Fibroblast of the aortic adventitia (primary cell): ENCODE results near the gene S100A5. TPM values are rescaled to one million over a fixed set of nuclear protein-coding genes. Genes with fewer than 3 reads are reported as not detected.

Experiments
- DNase-seq: peaks from one replicate; pipeline ENCODE4 v3.0.0-alpha.2; 2010; ENCODE audit warnings: low read depth
- H3K4me3 ChIP-seq: 2 replicates; pipeline ENCODE4 v1.5.1; 2011; ENCODE audit warnings: low read depth, mild to moderate bottlenecking, control low read depth, low read length, moderate library complexity
- total RNA-seq: library from RNA; depleted of rRNA; stranded (reverse); fragments of >200 nt; gene quantifications from 2 replicates; pipeline ENCODE4 v1.2.3, GENCODE V29; 2012; ENCODE audit warnings: low replicate concordance
- TF ChIP-seq, protein P1 (sequence below): IDR thresholded peaks from 2 replicates; pipeline ENCODE4 v1.5.1; 2011; ENCODE audit warnings: mild to moderate bottlenecking, low read length, control low read depth, inconsistent platforms; ENCODE audit not compliant: insufficient read depth

Gene S100A5
- total RNA-seq, 1 donor: 0.99 TPM

DNA sequence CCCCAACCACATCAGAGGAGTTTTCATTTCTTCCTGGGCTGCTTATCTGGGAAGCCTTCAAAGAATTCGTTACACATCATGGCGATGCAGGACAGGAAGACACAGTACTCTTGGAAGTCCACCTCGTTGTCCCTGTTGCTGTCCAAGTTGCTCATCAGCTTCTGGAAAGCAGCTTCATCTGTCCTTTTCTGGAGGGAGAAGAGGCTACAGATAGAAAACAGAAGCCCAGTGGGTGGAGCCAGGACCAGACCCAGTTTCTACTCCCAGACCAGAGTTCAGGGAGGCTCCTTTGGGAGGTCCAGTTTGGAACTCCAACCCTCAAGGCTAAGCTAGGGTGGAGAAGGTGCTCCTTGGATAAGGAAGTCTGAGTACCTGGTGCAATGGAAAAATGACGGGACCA lies 3.0 kb upstream of the S100A5 start:
- TF ChIP-seq, protein P1, sequence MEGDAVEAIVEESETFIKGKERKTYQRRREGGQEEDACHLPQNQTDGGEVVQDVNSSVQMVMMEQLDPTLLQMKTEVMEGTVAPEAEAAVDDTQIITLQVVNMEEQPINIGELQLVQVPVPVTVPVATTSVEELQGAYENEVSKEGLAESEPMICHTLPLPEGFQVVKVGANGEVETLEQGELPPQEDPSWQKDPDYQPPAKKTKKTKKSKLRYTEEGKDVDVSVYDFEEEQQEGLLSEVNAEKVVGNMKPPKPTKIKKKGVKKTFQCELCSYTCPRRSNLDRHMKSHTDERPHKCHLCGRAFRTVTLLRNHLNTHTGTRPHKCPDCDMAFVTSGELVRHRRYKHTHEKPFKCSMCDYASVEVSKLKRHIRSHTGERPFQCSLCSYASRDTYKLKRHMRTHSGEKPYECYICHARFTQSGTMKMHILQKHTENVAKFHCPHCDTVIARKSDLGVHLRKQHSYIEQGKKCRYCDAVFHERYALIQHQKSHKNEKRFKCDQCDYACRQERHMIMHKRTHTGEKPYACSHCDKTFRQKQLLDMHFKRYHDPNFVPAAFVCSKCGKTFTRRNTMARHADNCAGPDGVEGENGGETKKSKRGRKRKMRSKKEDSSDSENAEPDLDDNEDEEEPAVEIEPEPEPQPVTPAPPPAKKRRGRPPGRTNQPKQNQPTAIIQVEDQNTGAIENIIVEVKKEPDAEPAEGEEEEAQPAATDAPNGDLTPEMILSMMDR: no peak
- no peak overlapping the region for H3K4me3 ChIP-seq
- no peak for DNase-seq

DNA sequence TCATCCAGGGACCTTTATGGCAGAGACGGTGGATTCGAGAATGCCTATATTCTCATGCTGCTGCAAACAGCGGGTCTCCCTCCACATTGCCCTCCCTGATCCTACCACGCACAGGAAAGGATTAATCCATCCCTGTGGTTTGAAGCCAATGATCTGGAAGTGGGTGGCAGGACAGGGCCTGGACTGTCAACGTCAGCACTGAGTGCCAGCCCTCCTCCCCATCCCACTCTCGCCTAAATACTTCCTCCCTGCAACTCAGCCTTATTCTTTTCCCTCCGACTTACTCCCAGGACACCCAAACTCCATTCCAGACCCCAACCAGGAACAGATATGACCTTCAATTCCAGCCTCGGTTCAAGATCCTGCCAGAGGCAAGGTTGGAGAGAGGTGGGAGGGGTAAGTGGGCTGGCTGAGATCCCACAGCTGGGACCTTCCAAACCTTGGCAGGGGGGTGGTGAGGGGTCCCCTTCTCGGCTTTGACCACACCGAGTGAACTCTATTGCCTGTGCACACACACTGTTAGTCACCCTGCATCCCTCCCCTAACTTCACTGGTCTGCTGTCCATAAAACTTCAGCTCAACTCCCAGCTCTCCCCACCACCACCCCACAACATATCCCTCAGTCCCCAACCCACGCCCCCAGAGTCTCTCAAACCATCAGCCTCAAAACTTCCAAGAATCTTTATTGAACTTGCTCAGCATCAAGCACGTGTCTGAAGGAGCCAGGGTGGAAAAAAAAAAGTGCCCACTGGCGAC lies 2.4 kb upstream of the S100A5 start:
- no peak overlapping the region for H3K4me3 ChIP-seq
- TF ChIP-seq, protein P1: no peak
- no peak for DNase-seq

DNA sequence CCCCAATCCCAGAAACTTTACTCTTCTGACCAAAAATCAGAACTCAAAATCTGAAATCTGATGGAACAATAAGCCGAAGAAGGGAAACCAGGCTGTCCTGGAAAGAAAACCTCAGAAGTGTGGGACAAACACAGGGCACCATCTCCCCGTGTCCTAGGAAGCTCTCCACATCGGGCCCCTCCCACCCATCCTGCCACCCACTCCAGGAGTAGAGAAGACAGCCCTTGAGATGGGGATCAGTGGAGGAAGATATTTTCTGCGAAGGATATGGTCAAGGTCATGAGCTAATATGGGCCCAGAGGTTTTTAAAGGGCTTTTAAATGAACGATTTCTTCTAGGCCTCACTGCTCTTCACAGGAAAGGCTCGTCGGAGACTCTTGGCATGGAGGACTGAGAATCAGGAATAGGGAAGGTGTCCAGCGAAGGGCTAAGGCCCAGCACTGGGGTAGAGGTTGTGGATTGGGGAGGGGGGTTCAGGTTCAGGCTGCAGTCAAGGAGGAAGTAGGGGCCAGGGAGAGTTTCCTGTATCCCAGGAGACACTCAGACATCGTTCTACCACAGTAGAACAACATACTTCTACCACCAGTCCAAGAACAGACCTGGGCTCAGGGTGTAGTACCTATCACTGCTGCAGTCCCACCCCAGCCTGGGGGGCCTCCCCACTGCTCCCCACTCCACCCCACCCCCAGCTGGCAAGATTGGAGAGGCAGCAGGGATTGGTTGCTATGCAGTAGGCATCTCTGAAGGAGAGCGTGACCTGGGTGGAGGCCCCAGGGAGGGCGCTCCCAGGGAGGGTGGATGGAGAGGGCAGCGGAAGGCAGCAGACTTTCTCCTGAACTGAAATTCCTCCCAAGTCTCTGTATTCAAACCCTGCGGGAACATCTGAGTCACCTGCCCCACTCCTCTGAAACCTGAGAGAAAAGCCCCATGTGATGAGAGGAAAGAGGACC lies 1.2 kb upstream of the S100A5 start:
- TF ChIP-seq, protein P1: no peak
- no peak overlapping the region for H3K4me3 ChIP-seq
- no peak for DNase-seq

DNA sequence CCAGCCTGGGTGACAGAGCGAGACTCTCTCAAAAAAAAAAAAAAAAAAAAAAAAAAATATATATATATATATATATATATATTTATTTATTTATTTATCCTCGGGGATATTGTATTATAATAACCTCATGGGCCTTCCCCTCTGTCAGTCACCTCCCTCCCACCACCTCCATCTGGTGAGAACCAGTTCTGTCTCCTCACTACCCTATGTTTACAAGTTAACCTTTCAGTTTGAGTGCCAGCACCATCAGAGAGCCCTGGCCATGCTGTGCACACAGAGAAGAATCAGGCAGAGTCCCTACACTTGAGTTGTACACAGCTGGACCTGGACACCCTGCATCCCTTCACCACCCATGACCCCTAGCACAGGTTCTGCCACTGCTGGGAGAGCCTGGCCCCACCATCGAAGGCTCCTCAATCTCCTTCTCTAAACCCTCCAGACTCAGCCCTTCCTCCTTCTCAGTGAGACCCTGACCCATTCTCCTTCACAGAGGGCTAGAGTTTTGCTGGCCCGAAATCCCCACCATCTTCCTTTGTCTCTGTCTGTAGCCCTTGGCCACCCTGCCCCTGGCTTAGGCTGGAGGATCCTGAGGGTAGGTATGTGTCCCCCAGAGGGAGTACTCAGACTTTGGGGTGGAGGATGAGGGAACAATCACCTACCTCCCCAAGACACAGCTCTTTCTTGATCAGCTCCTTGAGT lies 1.2 kb downstream of the S100A5 start:
- TF ChIP-seq, protein P1: no peak
- no peak overlapping the region for H3K4me3 ChIP-seq
- DNase-seq: no peak

DNA sequence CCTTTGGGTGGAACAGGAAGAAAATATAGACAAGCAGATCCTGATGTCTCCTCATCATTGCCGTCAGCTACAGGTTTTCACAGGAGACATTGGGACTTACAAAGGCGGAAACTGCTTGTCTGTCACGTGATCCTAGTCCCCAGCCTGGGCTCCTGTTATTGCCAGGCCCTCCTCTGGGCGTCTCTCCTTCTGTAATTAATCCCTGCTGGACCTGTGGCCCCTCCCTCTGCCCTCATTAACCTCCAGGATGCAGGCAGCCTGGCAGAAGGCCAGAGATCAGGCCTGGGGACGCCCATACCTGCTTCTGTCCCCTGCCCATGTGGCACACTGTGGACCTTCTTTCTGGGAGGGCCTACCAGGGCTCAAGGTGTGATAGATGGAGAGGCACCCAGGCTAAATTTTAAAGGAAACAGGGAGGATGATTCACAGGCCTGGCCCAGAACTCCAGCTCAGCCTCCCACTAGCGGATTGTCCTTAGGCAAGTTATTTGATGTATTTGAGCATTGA lies 2.4 kb downstream of the S100A5 start:
- TF ChIP-seq, protein P1: no peak
- H3K4me3 ChIP-seq: no peak overlapping the region
- DNase-seq: no peak

DNA sequence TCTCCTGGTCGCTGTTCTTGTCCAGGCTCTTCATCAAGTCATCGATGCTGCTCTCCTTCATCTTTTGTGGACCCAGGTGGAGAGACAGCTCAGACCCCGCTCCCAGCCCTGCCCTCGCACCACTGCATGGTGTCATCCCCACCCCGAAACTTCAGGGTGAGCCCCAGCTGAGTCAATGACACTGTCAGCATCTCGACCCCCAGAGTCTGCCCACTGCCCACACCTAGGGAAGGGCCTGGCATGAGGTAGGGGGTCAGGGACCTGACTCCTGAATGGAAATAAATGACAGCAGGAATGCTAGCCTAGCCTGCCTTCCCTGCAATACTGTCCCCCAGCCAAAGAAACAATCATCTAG lies 3.4 kb downstream of the S100A5 start:
- no peak for DNase-seq
- H3K4me3 ChIP-seq: no peak overlapping the region
- TF ChIP-seq, protein P1: no peak
